ENCODE measurements around the gene PSMB11. TPM values are rescaled to one million over a fixed set of nuclear protein-coding genes. Genes with fewer than 3 reads are reported as not detected.
A peak's percentile ranks its signal among the peaks of the same experiment; 100 is the strongest.
"Not testable (repeated sequence)": the region's sequence is repeated elsewhere in the genome, so short reads cannot be mapped to it uniquely, and the experiment has no call there.

Gene PSMB11
- total RNA-seq, 2 donors from 2014 or later, result not detected

- no peaks in the 10 kb centered on the region for H3K9me3 ChIP-seq
- no peak for TF ChIP-seq CTCF (IDR thresholded peaks at IDR 0.05)
- H3K9ac ChIP-seq (ENCODE audit: low read depth in 2 of 2, low read length in 2 of 2), result peak within 1 kb of the TSS; percentile 64 to 77
- no peaks in the 10 kb centered on the region for H3K36me3 ChIP-seq
- peaks cover 4% of the 10 kb centered on the region for H3K4me1 ChIP-seq
- DNase-seq, result peak; percentile 90
- peak within 1 kb of the TSS; percentile 60 for H3K27ac ChIP-seq
- H3K27me3 ChIP-seq, result no peaks in the 10 kb centered on the region
- intact Hi-C loops (cut with DNase I), result no loop called here
- H3K4me3 ChIP-seq, result peak within 1 kb of the TSS; percentile 32
Observed at GRCh38 chr14:23009939-23010726, 31.9 kb upstream of the PSMB11 start, which contains the start of gene C14orf93. C14orf93 (minus strand) TSS chr14:23010143; CDS start chr14:22999023, 11,120 bp downstream.

GRCh38 chr14:23013054-23013748 is 28.8 kb upstream of the PSMB11 start:
- Histone ChIP-seq H3K4me1 (no peaks in the 10 kb centered on the region), H3K36me3 (no peaks in the 10 kb centered on the region), H3K27ac (no peak overlapping the region), H3K9me3 (no peaks in the 10 kb centered on the region), H3K4me3 (no peak overlapping the region), H3K27me3 (no peaks in the 10 kb centered on the region), H3K9ac (ENCODE audit: low read depth in 2 of 2, low read length in 2 of 2) (no peak overlapping the region)
- intact Hi-C loops (cut with DNase I), result no loop called here
- no peak for DNase-seq
- TF ChIP-seq CTCF (IDR thresholded peaks at IDR 0.05), result no peak

- intact Hi-C loops (cut with DNase I); H3K27me3 ChIP-seq; H3K9me3 ChIP-seq; H3K4me1 ChIP-seq; H3K36me3 ChIP-seq; H3K27ac ChIP-seq; H3K9ac ChIP-seq (ENCODE audit: low read depth in 2 of 2, low read length in 2 of 2); DNase-seq; H3K4me3 ChIP-seq: not testable (repeated sequence)
Observed at GRCh38 chr14:23013749-23014054, 28.3 kb upstream of the PSMB11 start.

- Histone ChIP-seq H3K9me3 (no peaks in the 10 kb centered on the region), H3K27ac (no peak overlapping the region), H3K27me3 (no peaks in the 10 kb centered on the region), H3K4me3 (no peak overlapping the region), H3K4me1 (no peaks in the 10 kb centered on the region), H3K36me3 (no peaks in the 10 kb centered on the region), H3K9ac (ENCODE audit: low read depth in 2 of 2, low read length in 2 of 2) (no peak overlapping the region)
- intact Hi-C loops (cut with DNase I), result no loop called here
- no peak for DNase-seq
- no peak for TF ChIP-seq CTCF (IDR thresholded peaks at IDR 0.05)
Observed at GRCh38 chr14:23015618-23016017, 26.4 kb upstream of the PSMB11 start.

GRCh38 chr14:23017091-23017490 is 24.9 kb upstream of the PSMB11 start:
- intact Hi-C loops (cut with DNase I), result no loop called here
- Histone ChIP-seq H3K36me3 (no peaks in the 10 kb centered on the region), H3K9ac (ENCODE audit: low read depth in 2 of 2, low read length in 2 of 2) (no peak overlapping the region), H3K27me3 (no peaks in the 10 kb centered on the region), H3K4me1 (no peaks in the 10 kb centered on the region), H3K27ac (no peak overlapping the region), H3K4me3 (no peak overlapping the region), H3K9me3 (no peaks in the 10 kb centered on the region)
- TF ChIP-seq CTCF (IDR thresholded peaks at IDR 0.05), result no peak
- no peak for DNase-seq

GRCh38 chr14:23018107-23018506 is 23.9 kb upstream of the PSMB11 start:
- H3K4me1 ChIP-seq, result no peaks in the 10 kb centered on the region
- H3K9ac ChIP-seq (ENCODE audit: low read depth in 2 of 2, low read length in 2 of 2), result no peak overlapping the region
- no peaks in the 10 kb centered on the region for H3K9me3 ChIP-seq
- intact Hi-C loops (cut with DNase I), result no loop called here
- no peak overlapping the region for H3K27ac ChIP-seq
- H3K27me3 ChIP-seq, result no peaks in the 10 kb centered on the region
- no peak for TF ChIP-seq CTCF (IDR thresholded peaks at IDR 0.05)
- DNase-seq, result no peak
- no peaks in the 10 kb centered on the region for H3K36me3 ChIP-seq
- H3K4me3 ChIP-seq, result no peak overlapping the region
